HepG2 (cell line): ENCODE data around the gene RBBP6. TPM values are rescaled to one million over a fixed set of nuclear protein-coding genes. Genes with fewer than 3 reads are reported as not detected.
A peak's percentile ranks its signal among the peaks of the same experiment; 100 is the strongest.

ENCODE experiments used
- CC2D1A ChIP-seq: sonication (generic); formaldehyde crosslinking; IDR thresholded peaks from 2 replicates; pipeline ENCODE4 v1.8.1; 2023; ENCODE audit warnings: mild to moderate bottlenecking, missing genetic modification reagents
- CEBPB ChIP-seq: IDR thresholded peaks from 2 replicates; pipeline ENCODE4 v1.6.1; 2011; ENCODE audit warnings: low read depth, low read length, improper control_type of control experiment, borderline replicate concordance
- CENPBD1 ChIP-seq: sonication (generic); formaldehyde crosslinking; IDR thresholded peaks from 2 replicates; pipeline ENCODE4 v1.8.0; 2022; ENCODE audit warnings: missing genetic modification reagents, low read depth, mild to moderate bottlenecking, borderline replicate concordance
- EEA1 ChIP-seq: sonication (generic); formaldehyde crosslinking; IDR thresholded peaks from 2 replicates; pipeline ENCODE4 v1.5.1; 2020; ENCODE audit warnings: mild to moderate bottlenecking, missing genetic modification reagents, borderline replicate concordance
- GABPB1 ChIP-seq: IDR thresholded peaks from 2 replicates; pipeline ENCODE4 v1.6.1; 2016; ENCODE audit warnings: mild to moderate bottlenecking, missing genetic modification reagents, moderate library complexity, missing compliant biosample characterization
- HBP1 ChIP-seq: IDR thresholded peaks from 2 replicates; pipeline ENCODE4 v1.6.1; 2016; ENCODE audit warnings: low read depth, control low read depth
- IKZF5 ChIP-seq: IDR thresholded peaks from 2 replicates; pipeline ENCODE4 v1.6.1; 2018; ENCODE audit warnings: missing genetic modification reagents, mild to moderate bottlenecking, missing compliant biosample characterization
- KDM3A ChIP-seq: IDR thresholded peaks from 2 replicates; pipeline ENCODE4 v1.6.1; 2018; ENCODE audit warnings: low read depth, missing compliant biosample characterization
- NBN ChIP-seq: fragments of 450-650 bp; conservative IDR thresholded peaks from 2 replicates; pipeline ENCODE4 v1.6.1; 2017
- NCOA5 ChIP-seq: sonication (generic); formaldehyde crosslinking; IDR thresholded peaks from 2 replicates; pipeline ENCODE4 v1.4.0; 2020; ENCODE audit warnings: missing genetic modification reagents
- NFE2L2 ChIP-seq: fragments of 150-350 bp; IDR thresholded peaks from 2 replicates; pipeline ENCODE4 v1.6.1; 2014; ENCODE audit warnings: low read length
- PAWR ChIP-seq: sonication (generic); formaldehyde crosslinking; IDR thresholded peaks from 2 replicates; pipeline ENCODE4 v1.4.0; 2020; ENCODE audit warnings: missing genetic modification reagents, mild to moderate bottlenecking, borderline replicate concordance
- PHF8 ChIP-seq: sonication (generic); formaldehyde crosslinking; IDR thresholded peaks from 2 replicates; pipeline ENCODE4 v1.5.0; 2020; ENCODE audit warnings: missing genetic modification reagents
- PITX1 ChIP-seq: sonication (generic); formaldehyde crosslinking; IDR thresholded peaks from 2 replicates; pipeline ENCODE4 v1.5.1; 2020; ENCODE audit warnings: mild to moderate bottlenecking, missing genetic modification reagents
- SIX1 ChIP-seq: sonication (generic); formaldehyde crosslinking; IDR thresholded peaks from 2 replicates; pipeline ENCODE4 v1.4.0; 2020; ENCODE audit warnings: missing genetic modification reagents, borderline replicate concordance
- ZBTB26 ChIP-seq: IDR thresholded peaks from 2 replicates; pipeline ENCODE4 v1.6.1; 2016; ENCODE audit warnings: missing compliant biosample characterization, missing genetic modification reagents, borderline replicate concordance
- ZFY ChIP-seq: sonication (generic); formaldehyde crosslinking; IDR thresholded peaks from 2 replicates; pipeline ENCODE4 v1.4.0; 2020; ENCODE audit warnings: missing genetic modification reagents
- ZMYM3 ChIP-seq: sonication (generic); formaldehyde crosslinking; IDR thresholded peaks from 2 replicates; pipeline ENCODE4 v1.5.1; 2020; ENCODE audit warnings: mild to moderate bottlenecking, missing genetic modification reagents
- ZNF263 ChIP-seq: sonication (generic); formaldehyde crosslinking; IDR thresholded peaks from 2 replicates; pipeline ENCODE4 v1.4.0; 2020; ENCODE audit warnings: missing genetic modification reagents
- ZNF44 ChIP-seq: sonication (generic); formaldehyde crosslinking; IDR thresholded peaks from 2 replicates; pipeline ENCODE4 v1.5.1; 2020; ENCODE audit warnings: mild to moderate bottlenecking, missing genetic modification reagents
- ZNF446 ChIP-seq: sonication (generic); formaldehyde crosslinking; IDR thresholded peaks from 2 replicates; pipeline ENCODE4 v1.5.0; 2020; ENCODE audit warnings: mild to moderate bottlenecking, missing genetic modification reagents
- ZNF501 ChIP-seq: sonication (generic); formaldehyde crosslinking; IDR thresholded peaks from 2 replicates; pipeline ENCODE4 v1.5.1; 2020; ENCODE audit warnings: mild to moderate bottlenecking, moderate library complexity, missing genetic modification reagents
- ZNF547 ChIP-seq: sonication (generic); formaldehyde crosslinking; IDR thresholded peaks from 2 replicates; pipeline ENCODE4 v1.5.1; 2020; ENCODE audit warnings: mild to moderate bottlenecking, missing genetic modification reagents
- ZNF607 ChIP-seq: sonication (generic); formaldehyde crosslinking; IDR thresholded peaks from 2 replicates; pipeline ENCODE4 v1.5.1; 2020; ENCODE audit warnings: missing genetic modification reagents, mild to moderate bottlenecking, borderline replicate concordance
- ZNF619 ChIP-seq: sonication (generic); formaldehyde crosslinking; IDR thresholded peaks from 2 replicates; pipeline ENCODE4 v1.4.0; 2020; ENCODE audit warnings: mild to moderate bottlenecking, missing genetic modification reagents
- polyA plus RNA-seq, 8 experiments: library from polyadenylated mRNA; depleted of rRNA in 3 of 8; stranded (reverse) in 7 of 8; unstranded in 1 of 8; fragments of >200 nt; fragmentation: Illumina TruSeq in 4 of 8; extraction: Trizol in 4 of 8; gene quantifications; 2 replicates each; pipeline versions ENCODE4 v1.2.1 to v1.2.3, GENCODE V29; 2011 to 2016; ENCODE audit warnings: low read depth in 4 of 8, missing spikeins in 1 of 8, mixed read lengths in 1 of 8; ENCODE audit not compliant: insufficient read depth in 1 of 8
- total RNA-seq, 5 experiments: library from RNA; depleted of rRNA; stranded (reverse); fragments of >200 nt; fragmentation: Illumina TruSeq; extraction: Trizol; gene quantifications; 2 replicates each; pipeline ENCODE4 v1.2.3, GENCODE V29; 2016; ENCODE audit warnings: low read depth in 1 of 5

The RBBP6 gene
- total and polyA plus RNA-seq, 2 of the 13 experiments (the other 11 are each of a cell fraction or from before 2014, with no cell fraction given): 37.1 to 70.9 TPM

- peak; percentile 44; the same call in 1 of the 2 replicates for TF ChIP-seq PHF8
- 0 out of 2 replicates have a peak, but pooled peaks have one; percentile 17 for TF ChIP-seq ZFY (CRISPR knock-in tag)
- no peak for TF ChIP-seq ZNF619 (CRISPR knock-in tag)
- TF ChIP-seq NFE2L2: no peak
- TF ChIP-seq HBP1: peak; percentile 23; the same call in 1 of the 2 replicates
- TF ChIP-seq ZNF501: 0 out of 2 replicates have a peak, but pooled peaks have one; percentile 35
- 0 out of 2 replicates have a peak, but pooled peaks have one; percentile 70 for TF ChIP-seq CC2D1A
- peak; percentile 78; the same call in 1 of the 2 replicates for TF ChIP-seq PITX1 (CRISPR knock-in tag)
- TF ChIP-seq NBN: no peak
- TF ChIP-seq PAWR: no peak
- TF ChIP-seq ZMYM3: peak; percentile 85
- no peak for TF ChIP-seq GABPB1
- no peak for TF ChIP-seq ZNF547
- no peak for TF ChIP-seq EEA1 (CRISPR knock-in tag)
- no peak for TF ChIP-seq KDM3A
- TF ChIP-seq CENPBD1 (CRISPR knock-in tag): no peak
- TF ChIP-seq ZNF263: peak; percentile 51; the same call in 1 of the 2 replicates
- no peak for TF ChIP-seq ZNF607
- no peak for TF ChIP-seq NCOA5 (CRISPR knock-in tag)
- no peak for TF ChIP-seq ZBTB26 (CRISPR knock-in tag)
- TF ChIP-seq ZNF44: no peak
- TF ChIP-seq CEBPB: peak; percentile 6; the same call in 1 of the 2 replicates
- TF ChIP-seq ZNF446: no peak
- peak; percentile 61 for TF ChIP-seq SIX1 (CRISPR knock-in tag)
- TF ChIP-seq IKZF5 (CRISPR knock-in tag): peak; percentile 46; the same call in 1 of the 2 replicates
Observed at GRCh38 chr16:24516900-24517669, 22.3 kb upstream of the RBBP6 start (continued).
